ENCODE results near the gene TFIP11.

Gene TFIP11

DNA sequence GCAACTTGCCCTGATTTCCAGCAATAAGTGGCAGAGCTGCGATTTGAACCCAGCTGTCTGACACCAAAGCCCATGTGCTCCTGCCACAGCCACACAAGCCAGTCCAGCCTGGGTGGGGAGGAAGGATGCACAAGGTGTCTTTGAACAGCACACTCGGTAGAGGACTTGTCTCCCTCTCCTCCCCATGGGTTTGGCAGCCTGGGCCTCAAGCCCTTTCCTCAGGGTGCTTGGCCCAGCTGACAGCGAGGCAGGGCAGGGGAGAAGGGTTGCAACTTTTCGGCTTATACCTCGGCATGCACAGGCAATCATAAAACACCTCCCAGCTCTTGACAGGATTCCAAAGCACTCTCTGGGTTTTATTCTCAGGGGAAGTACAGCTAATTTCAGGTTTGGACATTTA lies 63.9 kb downstream of the TFIP11 start:
- TF ChIP-seq TAF1 (IDR thresholded peaks at IDR 0.05; ENCODE audit: borderline replicate concordance, insufficient read depth, low read length) (no peak), SIN3A (IDR thresholded peaks at IDR 0.05; ENCODE audit: borderline replicate concordance, insufficient read depth, low read length) (no peak), POLR2AphosphoS5 (IDR thresholded peaks at IDR 0.05; ENCODE audit: low read depth, low read length) (no peak), FOXP2 (optimal IDR thresholded peaks at IDR 0.05; ENCODE audit: borderline replicate concordance, extremely low read depth, extremely low read length, insufficient read depth) (no peak)
- TF ChIP-seq, protein P1, sequence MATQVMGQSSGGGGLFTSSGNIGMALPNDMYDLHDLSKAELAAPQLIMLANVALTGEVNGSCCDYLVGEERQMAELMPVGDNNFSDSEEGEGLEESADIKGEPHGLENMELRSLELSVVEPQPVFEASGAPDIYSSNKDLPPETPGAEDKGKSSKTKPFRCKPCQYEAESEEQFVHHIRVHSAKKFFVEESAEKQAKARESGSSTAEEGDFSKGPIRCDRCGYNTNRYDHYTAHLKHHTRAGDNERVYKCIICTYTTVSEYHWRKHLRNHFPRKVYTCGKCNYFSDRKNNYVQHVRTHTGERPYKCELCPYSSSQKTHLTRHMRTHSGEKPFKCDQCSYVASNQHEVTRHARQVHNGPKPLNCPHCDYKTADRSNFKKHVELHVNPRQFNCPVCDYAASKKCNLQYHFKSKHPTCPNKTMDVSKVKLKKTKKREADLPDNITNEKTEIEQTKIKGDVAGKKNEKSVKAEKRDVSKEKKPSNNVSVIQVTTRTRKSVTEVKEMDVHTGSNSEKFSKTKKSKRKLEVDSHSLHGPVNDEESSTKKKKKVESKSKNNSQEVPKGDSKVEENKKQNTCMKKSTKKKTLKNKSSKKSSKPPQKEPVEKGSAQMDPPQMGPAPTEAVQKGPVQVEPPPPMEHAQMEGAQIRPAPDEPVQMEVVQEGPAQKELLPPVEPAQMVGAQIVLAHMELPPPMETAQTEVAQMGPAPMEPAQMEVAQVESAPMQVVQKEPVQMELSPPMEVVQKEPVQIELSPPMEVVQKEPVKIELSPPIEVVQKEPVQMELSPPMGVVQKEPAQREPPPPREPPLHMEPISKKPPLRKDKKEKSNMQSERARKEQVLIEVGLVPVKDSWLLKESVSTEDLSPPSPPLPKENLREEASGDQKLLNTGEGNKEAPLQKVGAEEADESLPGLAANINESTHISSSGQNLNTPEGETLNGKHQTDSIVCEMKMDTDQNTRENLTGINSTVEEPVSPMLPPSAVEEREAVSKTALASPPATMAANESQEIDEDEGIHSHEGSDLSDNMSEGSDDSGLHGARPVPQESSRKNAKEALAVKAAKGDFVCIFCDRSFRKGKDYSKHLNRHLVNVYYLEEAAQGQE (IDR thresholded peaks at IDR 0.05; ENCODE audit: insufficient read depth in 1 of 2, low read depth in 2 of 2, low read length in 2 of 2), result no peak

DNA sequence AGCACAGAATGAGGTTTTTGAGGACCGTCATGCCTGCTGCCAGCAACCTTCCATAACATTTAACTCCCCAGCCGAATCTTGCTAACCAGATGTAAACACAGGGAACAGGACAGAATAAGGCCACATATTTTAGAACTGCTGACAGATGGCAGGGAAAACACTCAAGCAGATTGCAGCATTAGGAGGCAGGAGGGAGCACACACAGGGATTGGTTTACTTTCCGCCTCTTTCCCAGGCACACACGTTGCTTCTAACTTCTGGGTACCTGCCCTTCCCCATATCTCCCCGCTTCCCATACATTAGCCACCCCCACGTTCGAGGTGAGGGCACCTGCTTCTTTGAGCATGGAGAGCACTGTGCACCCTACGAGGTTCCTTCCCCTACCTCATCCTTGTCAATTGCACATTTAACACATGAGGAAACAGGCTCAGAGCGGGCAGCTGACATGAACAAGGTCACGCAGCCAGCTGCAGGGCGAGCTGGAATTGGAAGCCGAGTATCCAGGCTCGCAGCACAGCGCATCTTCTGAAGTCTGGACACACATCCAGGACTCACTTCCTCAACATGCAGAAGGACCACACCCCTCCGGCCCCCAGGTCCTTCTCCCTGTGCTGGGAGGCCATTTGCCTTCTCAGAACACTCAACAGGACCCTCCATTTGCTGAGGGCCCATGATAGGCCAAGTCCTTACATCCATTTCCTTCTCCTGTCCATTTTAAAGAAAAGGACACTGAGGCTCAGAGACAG lies 64.5 kb downstream of the TFIP11 start:
- TF ChIP-seq SIN3A (IDR thresholded peaks at IDR 0.05; ENCODE audit: borderline replicate concordance, insufficient read depth, low read length), result no peak
- TF ChIP-seq, protein P1 (IDR thresholded peaks at IDR 0.05; ENCODE audit: insufficient read depth in 1 of 2, low read depth in 2 of 2, low read length in 2 of 2), result no peak
- TF ChIP-seq TAF1 (IDR thresholded peaks at IDR 0.05; ENCODE audit: borderline replicate concordance, insufficient read depth, low read length), result no peak

DNA sequence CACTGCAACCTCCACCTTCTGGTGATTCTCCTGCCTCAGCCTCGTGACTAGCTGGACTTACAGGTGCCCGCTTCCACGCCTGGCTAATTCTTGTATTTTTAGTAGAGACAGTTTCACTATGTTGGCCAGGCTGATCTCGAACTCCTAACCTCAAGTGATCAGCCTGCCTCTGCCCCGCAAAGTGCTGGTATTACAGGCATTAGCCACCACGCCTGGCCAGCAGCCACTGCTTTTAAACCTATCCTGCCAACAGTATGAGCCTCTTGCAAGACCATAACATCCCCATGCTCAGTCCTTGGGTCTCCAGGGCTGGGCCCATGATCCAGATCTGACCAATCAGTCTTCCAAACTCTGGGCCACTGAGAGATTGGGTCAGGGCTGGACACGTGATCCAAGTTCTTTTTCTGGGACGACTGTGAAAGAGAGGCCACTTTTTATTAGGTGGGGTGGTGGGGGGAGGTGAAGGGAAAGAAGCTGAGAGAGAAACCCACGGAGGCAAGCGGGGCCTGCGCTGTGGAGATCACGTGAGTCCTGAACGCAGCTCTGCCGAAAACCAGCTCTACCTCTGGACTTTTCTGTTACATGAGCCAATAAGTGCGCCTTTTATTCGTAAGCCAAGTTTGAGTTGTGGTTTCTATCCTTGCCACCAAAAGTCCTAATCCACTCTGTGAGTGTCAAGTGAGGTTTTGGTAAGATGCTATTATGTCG lies 65.3 kb downstream of the TFIP11 start:
- TF ChIP-seq, protein P1 (IDR thresholded peaks at IDR 0.05; ENCODE audit: insufficient read depth in 1 of 2, low read depth in 2 of 2, low read length in 2 of 2), result no peak
- no peak for TF ChIP-seq POLR2AphosphoS5 (IDR thresholded peaks at IDR 0.05; ENCODE audit: low read depth, low read length)

DNA sequence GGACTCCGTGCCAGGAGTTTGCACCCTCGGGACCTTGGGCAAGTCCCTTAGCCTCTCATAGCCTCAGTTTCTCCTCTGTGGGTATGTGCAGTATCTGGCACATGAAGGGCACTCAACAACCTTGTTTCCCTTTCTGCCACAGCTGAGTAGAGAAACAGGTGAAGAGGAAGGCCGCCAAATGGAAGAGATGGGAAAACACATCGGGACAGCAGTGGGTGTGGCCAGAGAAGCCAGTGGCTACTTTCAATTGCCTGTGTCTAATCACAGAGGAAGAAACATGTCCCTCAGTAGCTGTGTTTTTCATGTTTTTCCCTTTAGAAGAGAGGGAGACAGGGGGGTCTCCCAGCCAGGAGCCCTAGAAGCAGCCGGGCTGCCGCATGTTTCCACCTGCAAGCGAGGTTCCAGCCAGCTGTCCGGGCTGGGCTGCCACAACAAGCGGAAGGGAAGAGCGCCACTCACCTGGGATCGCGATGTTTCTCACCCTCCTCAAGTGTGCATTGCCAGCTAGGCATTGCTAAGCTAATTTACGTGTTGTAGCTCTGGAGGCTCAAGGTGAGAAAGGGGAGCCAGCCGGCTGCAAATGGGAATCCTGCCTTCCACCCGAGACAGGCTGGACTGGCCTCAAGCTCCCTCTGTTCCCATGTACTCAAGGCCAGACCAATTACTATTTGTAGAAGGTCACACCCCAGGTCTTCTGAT lies 66.5 kb downstream of the TFIP11 start:
- TF ChIP-seq, protein P1 (IDR thresholded peaks at IDR 0.05; ENCODE audit: insufficient read depth in 1 of 2, low read depth in 2 of 2, low read length in 2 of 2), result no peak
- no peak for TF ChIP-seq SIN3A (IDR thresholded peaks at IDR 0.05; ENCODE audit: borderline replicate concordance, insufficient read depth, low read length)

Measured in PFSK-1 (cell line).